ENCODE measurements around the gene DIAPH3.

The DIAPH3 gene

DNA sequence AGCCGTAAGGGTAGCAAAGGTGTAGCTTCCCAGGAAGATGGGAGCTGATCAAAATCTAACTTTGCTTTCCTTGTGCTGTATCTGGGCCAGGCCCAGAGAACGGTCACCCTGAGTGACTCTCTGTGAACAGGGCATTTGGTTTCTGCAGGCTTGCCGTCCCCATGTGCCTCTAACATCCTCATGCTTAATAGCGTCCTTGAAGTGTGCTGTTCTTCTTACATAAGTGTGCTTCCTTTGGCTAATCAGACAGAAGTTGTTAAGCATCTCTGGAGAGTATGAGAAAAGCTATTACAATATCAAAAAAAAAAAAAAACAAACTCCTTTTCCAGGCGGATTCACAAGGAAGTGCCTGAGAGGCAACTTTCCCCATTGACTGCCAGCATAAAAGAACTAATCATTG lies 503.7 kb downstream of the DIAPH3 start:
- Mint-ChIP-seq H3K9me3 (no peaks in the 10 kb centered on the region), H3K4me3 (no peak overlapping the region), H3K27ac (no peak overlapping the region), H3K27me3 (peaks cover 2% of the 10 kb centered on the region), H3K36me3 (ENCODE audit: low read depth) (no peaks in the 10 kb centered on the region), H3K4me1 (ENCODE audit: low read depth) (peaks cover 4% of the 10 kb centered on the region)
- intact Hi-C loops (cut with micrococcal nuclease), result no loop called here

DNA sequence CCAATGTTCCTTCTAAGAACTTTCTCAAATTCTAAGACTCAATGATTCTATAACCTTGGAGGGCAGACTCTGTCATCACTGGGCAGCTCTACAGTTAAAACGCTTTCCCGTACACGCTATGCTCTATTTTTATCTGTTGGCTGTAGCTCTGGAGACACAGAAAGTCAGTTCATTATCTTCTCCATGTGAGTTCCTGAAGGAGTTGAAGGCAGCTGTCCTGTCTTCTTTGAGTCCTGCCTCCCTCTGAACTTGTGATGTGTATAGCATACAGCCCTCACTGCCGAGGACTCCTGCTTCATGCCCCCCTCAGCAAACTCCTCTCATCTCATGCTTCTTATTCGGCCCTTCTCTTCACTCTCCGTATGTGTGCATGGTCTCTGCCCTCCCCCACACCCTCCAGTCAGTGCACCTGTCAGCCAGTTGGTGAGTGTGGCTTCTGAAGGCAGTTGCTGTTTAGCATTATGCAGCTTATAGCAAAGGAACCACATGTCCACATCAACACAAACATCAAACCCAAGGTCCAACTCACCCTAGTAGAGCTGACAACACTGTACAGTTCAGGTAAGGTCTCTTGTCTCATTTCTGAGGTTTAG lies 504.9 kb downstream of the DIAPH3 start:
- Mint-ChIP-seq H3K4me1 (ENCODE audit: low read depth) (no peaks in the 10 kb centered on the region), H3K4me3 (no peak overlapping the region), H3K27me3 (peaks cover 2% of the 10 kb centered on the region), H3K27ac (no peak overlapping the region), H3K9me3 (no peaks in the 10 kb centered on the region), H3K36me3 (ENCODE audit: low read depth) (no peaks in the 10 kb centered on the region)
- intact Hi-C loops (cut with micrococcal nuclease), result no loop called here

DNA sequence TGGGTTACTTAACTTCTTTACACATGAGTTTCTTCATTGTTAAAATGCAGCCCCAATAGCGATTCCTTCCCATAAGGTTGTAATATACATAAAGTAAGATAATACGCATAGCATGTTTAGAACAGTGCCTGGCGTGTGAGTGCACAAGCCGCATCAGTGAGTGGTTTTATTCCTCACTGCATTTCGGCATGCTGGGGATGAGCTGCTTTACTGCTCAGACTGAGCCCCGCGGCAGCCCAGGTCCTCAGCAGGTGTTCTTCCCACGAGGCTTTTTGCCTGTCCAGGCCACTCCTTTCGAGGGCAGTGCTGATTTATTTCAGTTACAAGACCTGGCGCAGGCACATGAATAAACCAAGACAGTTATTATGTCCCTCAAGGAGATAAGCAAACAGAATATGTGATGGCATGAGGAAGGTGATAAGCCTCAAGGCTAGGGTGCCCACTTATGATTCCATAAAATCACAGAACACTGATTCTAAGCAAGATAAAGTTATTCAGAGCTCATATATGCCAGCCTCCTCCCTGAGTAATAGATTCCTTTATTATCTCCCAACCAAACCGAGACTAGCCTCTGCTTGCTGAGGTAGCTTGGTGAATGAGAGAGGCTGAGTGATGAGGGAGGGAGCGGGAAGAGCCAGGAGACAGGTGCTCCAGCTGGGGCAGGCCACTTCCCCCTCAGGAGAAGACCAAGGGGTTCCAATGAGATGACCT lies 505.5 kb downstream of the DIAPH3 start:
- Mint-ChIP-seq H3K27ac (no peak overlapping the region), H3K4me1 (ENCODE audit: low read depth) (no peaks in the 10 kb centered on the region), H3K27me3 (peaks cover 3% of the 10 kb centered on the region), H3K9me3 (no peaks in the 10 kb centered on the region), H3K36me3 (ENCODE audit: low read depth) (no peaks in the 10 kb centered on the region), H3K4me3 (no peak overlapping the region)
- intact Hi-C loops (cut with micrococcal nuclease), result no loop called here

DNA sequence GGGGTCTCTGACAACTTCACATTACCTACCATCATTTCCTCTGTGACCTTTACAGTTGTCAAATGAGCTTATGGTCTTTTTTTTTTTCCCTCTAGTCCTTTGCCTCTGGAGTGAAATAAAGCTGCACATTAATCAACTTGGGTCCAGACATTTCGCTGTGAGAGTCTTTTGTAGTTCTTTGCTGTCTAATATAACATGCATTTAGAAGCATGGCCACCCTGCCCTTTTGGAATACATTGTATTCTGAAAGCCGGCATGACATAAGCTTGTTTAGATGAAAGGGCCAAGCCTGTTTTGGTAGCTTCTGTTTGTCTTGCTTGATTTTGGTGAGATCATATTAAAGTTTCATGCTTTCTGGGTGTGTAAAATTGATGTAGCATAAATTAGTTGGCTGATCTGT lies 509.8 kb downstream of the DIAPH3 start:
- peaks cover 5% of the 10 kb centered on the region for H3K27me3 Mint-ChIP-seq
- no peak overlapping the region for H3K4me3 Mint-ChIP-seq
- no peaks in the 10 kb centered on the region for H3K4me1 Mint-ChIP-seq (ENCODE audit: low read depth)
- intact Hi-C loops (cut with micrococcal nuclease), result no loop called here
- no peak overlapping the region for H3K27ac Mint-ChIP-seq
- no peaks in the 10 kb centered on the region for H3K36me3 Mint-ChIP-seq (ENCODE audit: low read depth)
- no peaks in the 10 kb centered on the region for H3K9me3 Mint-ChIP-seq

DNA sequence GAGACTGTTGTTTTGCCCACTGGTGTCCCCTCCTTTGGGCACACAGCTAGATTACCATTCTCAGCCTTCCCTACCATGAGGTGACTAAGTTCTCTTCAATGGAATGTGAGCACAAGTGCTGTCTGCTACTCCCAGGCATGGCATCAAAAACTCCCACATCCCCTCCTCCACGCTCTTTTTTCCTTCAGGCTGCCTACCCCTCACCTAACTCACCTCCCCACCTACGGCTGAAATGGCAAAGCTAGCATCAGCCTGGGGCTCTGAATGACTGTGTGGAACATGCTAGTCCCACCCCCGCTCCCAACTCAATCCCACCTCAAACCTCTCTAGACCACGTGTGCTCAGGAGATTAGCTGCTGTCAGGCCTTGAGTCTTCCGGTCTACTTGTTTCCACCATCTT lies 512.2 kb downstream of the DIAPH3 start:
- intact Hi-C loops (cut with micrococcal nuclease), result no loop called here
- Mint-ChIP-seq H3K27me3 (peaks cover 5% of the 10 kb centered on the region), H3K4me1 (ENCODE audit: low read depth) (no peaks in the 10 kb centered on the region), H3K36me3 (ENCODE audit: low read depth) (no peaks in the 10 kb centered on the region), H3K4me3 (no peak overlapping the region), H3K9me3 (no peaks in the 10 kb centered on the region), H3K27ac (peak overlapping the region; percentile 4)

DNA sequence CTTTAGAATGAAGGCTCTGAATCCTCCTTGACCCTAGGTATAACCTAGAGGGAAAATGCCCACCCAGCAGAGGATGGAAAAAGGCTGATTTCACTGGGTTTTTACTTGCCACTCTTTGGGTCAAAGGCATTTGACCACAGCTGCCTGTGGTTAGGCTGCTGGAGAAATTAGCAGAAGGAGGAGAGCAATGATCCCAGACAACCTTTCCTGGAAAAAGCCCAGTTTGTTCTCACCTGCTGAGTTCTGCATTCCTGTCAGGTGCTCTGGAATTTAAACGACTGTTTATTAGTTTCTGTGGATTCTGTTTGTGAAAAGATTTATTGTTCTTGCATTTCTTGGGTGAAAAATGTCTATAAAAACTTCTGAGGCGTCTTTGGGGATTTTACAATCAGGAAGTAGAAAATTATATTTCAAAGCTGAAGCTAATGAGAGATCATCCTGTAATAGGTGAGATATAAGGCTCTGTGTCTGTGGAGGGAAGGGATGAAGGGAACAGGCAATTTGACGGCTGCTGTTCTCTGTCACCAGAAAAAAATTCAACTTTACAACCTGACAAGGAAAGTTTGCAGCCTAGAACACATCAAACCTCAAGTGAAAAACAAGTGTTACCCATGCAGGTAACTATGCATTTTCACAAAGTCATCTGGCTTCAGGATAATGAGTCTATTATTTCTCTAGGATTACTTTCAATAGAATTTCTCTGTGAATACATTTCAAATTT lies 519.7 kb downstream of the DIAPH3 start:
- Mint-ChIP-seq H3K9me3 (no peaks in the 10 kb centered on the region), H3K36me3 (ENCODE audit: low read depth) (no peaks in the 10 kb centered on the region), H3K4me1 (ENCODE audit: low read depth) (no peaks in the 10 kb centered on the region), H3K27me3 (peaks cover 1% of the 10 kb centered on the region), H3K27ac (no peak overlapping the region), H3K4me3 (no peak overlapping the region)
- intact Hi-C loops (cut with micrococcal nuclease), result no loop called here

DNA sequence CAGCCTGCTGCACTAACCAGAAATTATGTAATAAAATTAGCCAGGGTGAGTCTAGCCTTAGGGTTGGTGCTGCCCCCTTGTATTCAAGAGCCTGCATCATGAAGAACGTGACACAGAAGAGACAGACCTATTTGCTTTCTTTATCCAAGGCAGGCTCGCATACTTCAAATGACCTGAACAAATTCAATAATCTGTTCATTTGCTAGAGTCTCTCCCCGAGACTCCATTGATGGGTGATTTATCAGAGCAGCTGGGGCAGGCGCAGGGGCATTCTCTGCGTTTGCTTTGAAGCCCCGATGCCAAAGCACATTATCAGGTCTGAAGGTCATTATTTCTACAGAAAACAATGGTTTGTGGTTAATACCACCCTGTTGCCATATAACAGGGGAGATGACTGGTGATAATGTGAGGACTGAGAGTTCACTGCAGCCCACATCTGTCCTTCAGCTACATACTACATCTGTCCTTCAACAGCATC lies 520.3 kb downstream of the DIAPH3 start:
- H3K4me3 Mint-ChIP-seq, result no peak overlapping the region
- intact Hi-C loops (cut with micrococcal nuclease), result no loop called here

DNA sequence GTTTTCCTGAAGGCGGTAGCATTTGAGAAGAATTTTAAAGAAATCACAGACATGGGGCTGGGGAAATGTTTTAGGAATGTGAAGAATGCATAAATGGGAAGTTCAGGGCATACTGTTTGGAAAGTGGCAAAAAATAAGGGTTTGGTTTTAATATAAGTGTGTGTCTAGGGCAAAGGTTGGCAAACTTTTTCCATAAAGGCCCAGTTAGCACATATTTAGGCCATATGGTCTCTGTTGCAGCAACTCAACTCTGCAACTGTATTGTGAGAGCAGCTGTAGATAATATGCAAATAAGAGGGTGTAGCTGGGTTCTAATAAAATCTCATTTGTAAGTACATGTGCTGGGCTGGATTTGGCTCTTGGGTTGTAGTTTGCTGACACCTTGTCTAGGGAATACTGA lies 521.9 kb downstream of the DIAPH3 start:
- Mint-ChIP-seq H3K27ac (no peak overlapping the region), H3K9me3 (no peaks in the 10 kb centered on the region), H3K36me3 (ENCODE audit: low read depth) (no peaks in the 10 kb centered on the region), H3K4me3 (no peak overlapping the region), H3K4me1 (ENCODE audit: low read depth) (no peaks in the 10 kb centered on the region), H3K27me3 (peaks cover 1% of the 10 kb centered on the region)
- intact Hi-C loops (cut with micrococcal nuclease), result no loop called here

More for the DNA sequence above, 520.3 kb downstream of the DIAPH3 start:
- H3K27me3 Mint-ChIP-seq, result peaks cover 1% of the 10 kb centered on the region
- H3K27ac Mint-ChIP-seq, result no peak overlapping the region
- no peaks in the 10 kb centered on the region for H3K9me3 Mint-ChIP-seq
- H3K4me1 Mint-ChIP-seq (ENCODE audit: low read depth), result no peaks in the 10 kb centered on the region
- no peaks in the 10 kb centered on the region for H3K36me3 Mint-ChIP-seq (ENCODE audit: low read depth)

DNA sequence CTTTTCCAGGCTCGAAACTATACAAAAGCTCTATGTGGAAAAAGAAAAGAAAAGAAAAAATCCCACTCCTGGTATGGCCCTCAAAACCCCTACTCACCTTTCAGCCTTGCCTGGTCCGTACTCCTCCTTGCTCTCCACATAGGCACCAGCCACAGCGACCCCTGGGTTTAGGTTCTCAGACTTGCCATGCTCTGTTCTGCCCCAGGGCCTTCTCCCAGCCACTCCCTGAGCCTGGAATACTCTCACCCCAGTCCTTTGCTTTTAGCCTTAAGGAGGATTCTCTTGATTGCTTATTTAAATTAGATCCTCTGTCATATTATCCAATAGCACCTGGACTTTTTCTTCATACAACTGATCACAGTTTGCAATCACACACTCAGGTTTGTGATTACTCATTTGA lies 522.5 kb downstream of the DIAPH3 start:
- Mint-ChIP-seq H3K36me3 (ENCODE audit: low read depth) (no peaks in the 10 kb centered on the region), H3K27ac (no peak overlapping the region), H3K4me3 (no peak overlapping the region), H3K27me3 (peaks cover 1% of the 10 kb centered on the region), H3K4me1 (ENCODE audit: low read depth) (no peaks in the 10 kb centered on the region), H3K9me3 (no peaks in the 10 kb centered on the region)
- intact Hi-C loops (cut with micrococcal nuclease), result no loop called here

DNA sequence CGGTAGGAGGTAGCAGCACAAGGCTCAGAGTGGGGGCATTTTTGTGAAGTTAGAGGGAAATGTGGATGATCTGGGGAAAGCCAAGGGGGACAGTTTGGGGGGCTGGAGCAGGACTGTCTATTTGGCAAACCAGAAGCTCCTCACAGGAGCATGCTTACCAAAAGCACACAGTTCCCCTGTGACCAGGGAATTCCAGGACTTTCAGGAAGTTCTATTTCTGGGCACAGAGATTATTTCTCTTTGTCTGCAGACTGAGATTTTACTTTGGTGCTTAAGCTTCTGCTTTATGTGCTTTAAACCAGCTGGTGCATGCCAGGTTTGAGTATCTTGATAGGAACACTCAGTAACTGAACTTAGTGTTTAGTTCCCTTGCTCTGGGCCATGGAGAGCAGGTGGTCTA lies 525.3 kb downstream of the DIAPH3 start:
- no peak overlapping the region for H3K4me3 Mint-ChIP-seq
- no peaks in the 10 kb centered on the region for H3K36me3 Mint-ChIP-seq (ENCODE audit: low read depth)
- H3K4me1 Mint-ChIP-seq (ENCODE audit: low read depth), result no peaks in the 10 kb centered on the region
- peaks cover 1% of the 10 kb centered on the region for H3K27me3 Mint-ChIP-seq
- H3K9me3 Mint-ChIP-seq, result no peaks in the 10 kb centered on the region
- intact Hi-C loops (cut with micrococcal nuclease), result no loop called here
- no peak overlapping the region for H3K27ac Mint-ChIP-seq

DNA sequence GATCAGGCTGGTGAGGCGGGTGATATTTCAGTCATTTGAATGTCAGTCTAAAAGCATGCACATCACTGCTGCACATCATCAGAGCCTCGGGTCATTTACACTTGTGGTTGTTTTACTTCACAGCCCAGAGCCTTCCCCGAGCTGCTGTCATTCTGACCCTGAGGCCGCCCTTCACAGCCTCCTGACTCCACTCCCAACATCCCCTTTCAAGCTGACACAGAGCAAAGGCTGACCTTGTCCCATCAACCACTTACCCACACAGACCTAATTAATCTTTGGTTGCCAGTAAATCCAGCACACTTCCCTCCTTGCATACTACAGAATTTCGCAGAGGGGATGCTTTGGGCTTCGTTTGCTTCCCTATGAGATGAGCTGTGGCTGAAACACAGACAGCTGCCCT lies 528.1 kb downstream of the DIAPH3 start:
- Mint-ChIP-seq H3K36me3 (ENCODE audit: low read depth) (no peaks in the 10 kb centered on the region), H3K4me3 (no peak overlapping the region), H3K27me3 (no peaks in the 10 kb centered on the region), H3K27ac (no peak overlapping the region), H3K4me1 (ENCODE audit: low read depth) (no peaks in the 10 kb centered on the region), H3K9me3 (no peaks in the 10 kb centered on the region)
- intact Hi-C loops (cut with micrococcal nuclease), result no loop called here

DNA sequence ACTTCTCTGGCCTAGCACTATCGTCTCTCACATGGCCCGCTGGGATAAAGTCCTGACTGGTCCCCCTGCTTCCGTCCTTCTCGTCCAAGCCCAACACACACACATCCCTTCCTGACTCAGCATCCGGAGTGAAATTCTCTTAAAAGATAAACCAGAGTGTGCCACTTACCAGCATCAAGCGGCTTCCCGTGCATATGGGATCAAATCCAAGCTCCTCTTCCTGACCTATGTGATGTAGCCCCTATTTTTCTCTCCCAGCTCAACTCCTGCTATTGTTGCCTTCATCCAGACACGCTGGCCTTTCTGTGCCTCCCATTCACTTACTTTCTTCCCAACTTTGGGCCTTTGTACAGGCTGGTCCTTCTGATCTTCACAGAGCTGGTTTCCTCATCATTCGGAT lies 530.4 kb downstream of the DIAPH3 start:
- no peaks in the 10 kb centered on the region for H3K27me3 Mint-ChIP-seq
- no peak overlapping the region for H3K4me3 Mint-ChIP-seq
- intact Hi-C loops (cut with micrococcal nuclease), result no loop called here
- no peak overlapping the region for H3K27ac Mint-ChIP-seq
- no peaks in the 10 kb centered on the region for H3K36me3 Mint-ChIP-seq (ENCODE audit: low read depth)
- H3K9me3 Mint-ChIP-seq, result no peaks in the 10 kb centered on the region
- no peaks in the 10 kb centered on the region for H3K4me1 Mint-ChIP-seq (ENCODE audit: low read depth)

DNA sequence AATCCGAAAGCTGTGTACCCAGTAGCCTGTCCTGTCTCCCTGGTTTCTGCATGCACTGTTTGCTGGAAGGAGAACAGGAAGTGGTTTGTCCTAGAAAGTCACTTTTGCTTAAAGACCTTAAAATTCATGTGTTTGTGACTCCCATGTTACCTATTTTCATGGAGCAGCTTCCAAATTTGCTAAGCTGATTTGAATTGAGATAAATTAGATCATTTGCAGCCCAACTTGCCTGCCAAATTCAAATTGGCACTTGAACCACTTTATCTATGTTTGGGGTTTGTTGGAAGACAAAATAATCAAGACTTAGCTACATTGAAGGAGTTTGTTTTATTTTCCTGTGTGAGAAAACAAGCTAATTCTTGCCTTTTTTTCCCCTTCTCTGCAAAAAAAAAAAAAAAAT lies 532.5 kb downstream of the DIAPH3 start:
- H3K4me3 Mint-ChIP-seq, result no peak overlapping the region
- H3K27me3 Mint-ChIP-seq, result no peaks in the 10 kb centered on the region

DNA sequence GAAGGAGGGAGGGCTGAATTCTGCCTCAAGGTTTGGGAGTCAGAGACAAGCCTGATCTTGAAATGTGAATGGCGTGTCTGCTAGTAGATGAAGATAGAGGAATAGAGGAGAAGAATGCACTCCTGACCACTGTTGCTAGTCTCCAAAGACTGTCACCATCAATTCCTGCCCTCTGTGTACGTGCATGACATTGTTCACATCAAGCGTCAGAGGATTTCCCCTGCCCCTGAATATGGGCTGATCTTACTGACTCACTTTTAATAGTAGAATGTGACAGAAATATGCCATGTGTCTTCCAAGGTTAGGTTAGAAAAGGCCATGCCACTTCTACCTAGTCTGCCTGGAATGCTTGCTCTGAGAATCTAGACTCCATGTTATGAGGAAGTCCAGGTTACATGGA lies 538.6 kb downstream of the DIAPH3 start:
- intact Hi-C loops (cut with micrococcal nuclease), result no loop called here
- no peaks in the 10 kb centered on the region for H3K36me3 Mint-ChIP-seq (ENCODE audit: low read depth)
- no peak overlapping the region for H3K4me3 Mint-ChIP-seq
- no peak overlapping the region for H3K27ac Mint-ChIP-seq
- no peaks in the 10 kb centered on the region for H3K27me3 Mint-ChIP-seq
- no peaks in the 10 kb centered on the region for H3K9me3 Mint-ChIP-seq
- no peaks in the 10 kb centered on the region for H3K4me1 Mint-ChIP-seq (ENCODE audit: low read depth)

More for the DNA sequence above, 532.5 kb downstream of the DIAPH3 start:
- no peaks in the 10 kb centered on the region for H3K9me3 Mint-ChIP-seq
- no peaks in the 10 kb centered on the region for H3K36me3 Mint-ChIP-seq (ENCODE audit: low read depth)
- no peak overlapping the region for H3K27ac Mint-ChIP-seq
- no peaks in the 10 kb centered on the region for H3K4me1 Mint-ChIP-seq (ENCODE audit: low read depth)
- intact Hi-C loops (cut with micrococcal nuclease), result no loop called here

Measured in dendritic cell treated with granulocyte-macrophage colony-stimulating factor and Interleukin-4, amounts not matched to agents 40 ng/mL and 50 ng/mL, for 4 days (primary cell).